OCI-M1 (cell line): ENCODE measurements around the gene SRP19.
A peak's percentile ranks its signal among the peaks of the same experiment; 100 is the strongest.
"Not testable (repeated sequence)": the region's sequence is repeated elsewhere in the genome, so short reads cannot be mapped to it uniquely, and the experiment has no call there.

Experiments used
- DNase-seq: peaks from one replicate; lab custom pipeline; 2025; lab: John Stamatoyannopoulos, UW

SRP19 gene

GRCh38 chr5:112860929-112861637 is at the start of gene SRP19:
Gene SRP19, plus strand, starts transcription at chr5:112861287. Its CDS starts 90 bp downstream, at chr5:112861377.
- DNase-seq = peak; percentile 97

GRCh38 chr5:112812549-112812948 is 48.5 kb upstream of the SRP19 start:
- no peak for DNase-seq

- DNase-seq = no peak
These were observed 40.8 kb upstream of the SRP19 start for GRCh38 chr5:112820246-112820645.

GRCh38 chr5:112822456-112822855 is 38.6 kb upstream of the SRP19 start:
- DNase-seq = no peak

- no peak for DNase-seq
These were observed 37.9 kb upstream of the SRP19 start for GRCh38 chr5:112823181-112823580.

- DNase-seq = no peak
These were observed 37.4 kb upstream of the SRP19 start for GRCh38 chr5:112823656-112824055.

- DNase-seq = peak; percentile 10
These were observed 36.9 kb upstream of the SRP19 start for GRCh38 chr5:112824197-112824596.

- DNase-seq = no peak
These were observed 30.7 kb upstream of the SRP19 start for GRCh38 chr5:112830378-112830777.

- DNase-seq = no peak
These were observed 27.1 kb upstream of the SRP19 start for GRCh38 chr5:112833971-112834370.

GRCh38 chr5:112844489-112844888 is 16.6 kb upstream of the SRP19 start:
- no peak for DNase-seq

GRCh38 chr5:112846556-112846955 is 14.5 kb upstream of the SRP19 start:
- no peak for DNase-seq

- no peak for DNase-seq
These were observed 13.8 kb upstream of the SRP19 start for GRCh38 chr5:112847306-112847705.

- peak; percentile 90 for DNase-seq
These were observed 12.8 kb upstream of the SRP19 start for GRCh38 chr5:112848116-112848811.

GRCh38 chr5:112849912-112850311 is 11.2 kb upstream of the SRP19 start:
- no peak for DNase-seq

GRCh38 chr5:112854651-112855050 is 6.4 kb upstream of the SRP19 start:
- DNase-seq = peak; percentile 23

- DNase-seq = no peak
These were observed 3.2 kb upstream of the SRP19 start for GRCh38 chr5:112857866-112858265.

GRCh38 chr5:112860571-112860928 is 537 bp upstream of the SRP19 start:
- DNase-seq = not testable (repeated sequence)

GRCh38 chr5:112861638-112861985 is 525 bp downstream of the SRP19 start:
- no peak for DNase-seq

- no peak for DNase-seq
These were observed 998 bp downstream of the SRP19 start for GRCh38 chr5:112862085-112862484.

GRCh38 chr5:112863549-112863948 is 2.5 kb downstream of the SRP19 start:
- DNase-seq = no peak

GRCh38 chr5:112865128-112865527 is 4.0 kb downstream of the SRP19 start:
- DNase-seq = no peak

GRCh38 chr5:112866739-112867138 is 5.7 kb downstream of the SRP19 start:
- DNase-seq = no peak

- DNase-seq = no peak
These were observed 6.3 kb downstream of the SRP19 start for GRCh38 chr5:112867411-112867810.

GRCh38 chr5:112869948-112870347 is 8.9 kb downstream of the SRP19 start:
- DNase-seq = no peak
